Measurements from ENCODE around the gene POLDIP2.

The POLDIP2 gene

GRCh38 chr17:28385037-28385400 is 27.7 kb upstream of the POLDIP2 start:
- POLR2A ChIA-PET, result interaction anchor here (1.7 kb wide), 1 partner anchor 28 kb away, joined by 4 read pairs; the partner anchor contains the start of gene POLDIP2
- TF ChIP-seq CTCF (IDR thresholded peaks at IDR 0.05; ENCODE audit: control extremely low read depth, extremely low read depth, low read depth, missing control alignments), result no peak
- CTCF ChIA-PET, result interaction anchor here (0.6 to 2.0 kb wide), 3 partner anchors 20 to 163 kb away, joined by 3 to 5 read pairs (median 3); partner anchors contain the start of gene SLC46A1
- no peak for DNase-seq (ENCODE audit: extremely low spot score)

GRCh38 chr17:28384281-28385036 is 27.1 kb upstream of the POLDIP2 start:
- CTCF ChIA-PET, result interaction anchor here (0.6 to 2.0 kb wide), 4 partner anchors 17 to 164 kb away, joined by 3 to 5 read pairs (median 3); partner anchors contain the start of gene SLC46A1
- peak; percentile 80 for DNase-seq (ENCODE audit: extremely low spot score)
- TF ChIP-seq CTCF (IDR thresholded peaks at IDR 0.05; ENCODE audit: control extremely low read depth, extremely low read depth, low read depth, missing control alignments), result no peak
- POLR2A ChIA-PET, result interaction anchor here (1.7 kb wide), 1 partner anchor 27 kb away, joined by 4 read pairs; the partner anchor contains the start of gene POLDIP2

GRCh38 chr17:28381141-28381825 is 24.0 kb upstream of the POLDIP2 start:
- ChIA-PET CTCF (interaction anchor here (0.9 kb wide), 1 partner anchor 166 kb away, joined by 3 read pairs; no protein-coding TSS in a partner anchor), POLR2A (no interaction called here)
- peak; percentile 52 for DNase-seq (ENCODE audit: extremely low spot score)
- no peak for TF ChIP-seq CTCF (IDR thresholded peaks at IDR 0.05; ENCODE audit: control extremely low read depth, extremely low read depth, low read depth, missing control alignments)

GRCh38 chr17:28379814-28380801 is 22.8 kb upstream of the POLDIP2 start:
- CTCF ChIA-PET, result interaction anchor here (0.8 to 1.3 kb wide), 3 partner anchors 12 to 167 kb away, joined by 3 to 4 read pairs (median 3); no protein-coding TSS in a partner anchor
- TF ChIP-seq CTCF (IDR thresholded peaks at IDR 0.05; ENCODE audit: control extremely low read depth, extremely low read depth, low read depth, missing control alignments), result no peak
- DNase-seq (ENCODE audit: extremely low spot score), result no peak
- POLR2A ChIA-PET, result no interaction called here

- CTCF ChIA-PET, result interaction anchor here (0.7 kb wide), 1 partner anchor 44 kb away, joined by 3 read pairs; no protein-coding TSS in a partner anchor
- no peak for DNase-seq (ENCODE audit: extremely low spot score)
- TF ChIP-seq CTCF (IDR thresholded peaks at IDR 0.05; ENCODE audit: control extremely low read depth, extremely low read depth, low read depth, missing control alignments), result no peak
- POLR2A ChIA-PET, result no interaction called here
These were observed 15.6 kb upstream of the POLDIP2 start for GRCh38 chr17:28372945-28373274.
